Lower leg skin (tissue), 3 donors: ENCODE data around the gene DOCK1.

ENCODE experiments used
- CTCF ChIP-seq, 3 donors: fragments of 450-650 bp; IDR thresholded peaks; one replicate each; pipeline ENCODE4 v1.5.1; 2016; ENCODE audit warnings: antibody characterized with exemption in 3 of 3, mild to moderate bottlenecking in 3 of 3, moderate library complexity in 2 of 3
- POLR2A ChIP-seq, 2 donors: fragments of 450-650 bp; IDR thresholded peaks; one replicate each; pipeline ENCODE4 v1.6.1; 2016 to 2017; ENCODE audit warnings: antibody characterized with exemption in 2 of 2, mild to moderate bottlenecking in 1 of 2, moderate library complexity in 1 of 2

DNA sequence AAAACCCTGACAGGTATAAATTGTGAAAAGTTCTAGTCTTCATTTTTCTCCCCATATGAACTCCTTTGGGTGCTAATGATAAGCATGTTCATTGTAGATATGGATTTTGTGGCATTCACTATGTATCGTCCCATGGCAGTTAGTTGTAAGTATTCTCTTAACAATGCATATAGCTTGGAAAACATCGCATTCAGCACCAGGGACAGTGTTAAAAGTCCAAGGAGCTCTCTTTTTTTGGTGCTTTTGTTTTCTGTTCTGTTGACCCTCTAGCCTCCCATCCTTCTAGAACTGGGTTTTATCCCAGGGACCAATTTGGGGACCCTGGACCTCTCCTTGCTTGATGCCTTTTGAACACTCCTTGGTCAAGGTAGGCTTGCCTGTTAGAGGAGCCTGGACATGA, 253.4 kb downstream of the DOCK1 start:
- no peak for TF ChIP-seq CTCF (IDR thresholded peaks at IDR 0.05)
- no peak for TF ChIP-seq POLR2A (IDR thresholded peaks at IDR 0.05)
